Left cardiac atrium (tissue), 4 donors: ENCODE measurements around the gene IFRD1. TPM values are rescaled to one million over a fixed set of nuclear protein-coding genes. Genes with fewer than 3 reads are reported as not detected.
"Not testable (repeated sequence)": the region's sequence is repeated elsewhere in the genome, so short reads cannot be mapped to it uniquely, and the experiment has no call there.

Source experiments
- ATAC-seq, 2 donors: fragments of 200-7000 bp; cut with Tn5 transposase; one replicate each; pipeline ENCODE4 v1.9.1; 2020; ENCODE audit warnings: mild to moderate bottlenecking in 2 of 2, moderate library complexity in 2 of 2
- DNase-seq: peaks from one replicate; pipeline ENCODE4 v3.0.0-alpha.2; 2020
- intact Hi-C, 2 donors: fragments of 100-400 bp; cut with DNase I; formaldehyde crosslinking; loops; one replicate each; pipeline versions ENCODE4 v1.14.1 to v1.15.1; 2022 to 2023
- total RNA-seq, 2 donors: library from RNA; stranded (reverse); fragmentation: NEBNext Ultra II Directional; extraction: Animal tissue kit (Norgen Biotek cat#: 25700); gene quantifications; one replicate each; pipeline ENCODE4 v1.2.1, GENCODE V29; 2021
- donor health status: DM: no; HTN: yes; CAD: no.
- donor health status: DM: no; HTN: yes; CAD: no; lungs with severe emphysema.
- donor health status: DM: yes; HTN: yes; CAD: no.
- donor health status: Dilated cardiomyopathy.

IFRD1 gene
- total RNA-seq, 2 donors from 2014 or later: 22.2 to 42.2 TPM

- DNase-seq (no peak), ATAC-seq (peak; percentile 14 to 59)
- intact Hi-C loops: no loop called here
These were observed 53.9 kb downstream of the IFRD1 start for GRCh38 chr7:112504093-112504695.

GRCh38 chr7:112505495-112505894, 55.2 kb downstream of the IFRD1 start:
- intact Hi-C loops: no loop called here
- ATAC-seq (peak in 1 of 2 donors; percentile 28), DNase-seq (no peak)

GRCh38 chr7:112508404-112508803, 58.1 kb downstream of the IFRD1 start:
- DNase-seq (no peak), ATAC-seq (no peak)
- intact Hi-C loops: no loop called here

- ATAC-seq (no peak), DNase-seq (no peak)
- intact Hi-C loops: no loop called here
These were observed 59.1 kb downstream of the IFRD1 start for GRCh38 chr7:112509402-112509801.

- DNase-seq (no peak), ATAC-seq (peak; percentile 33 to 93)
These were observed 59.9 kb downstream of the IFRD1 start for GRCh38 chr7:112510001-112510742.

GRCh38 chr7:112510743-112511110, 60.5 kb downstream of the IFRD1 start:
- intact Hi-C loops: no loop called here
- DNase-seq: no peak
- ATAC-seq: no peak

More at GRCh38 chr7:112510001-112510742, 59.9 kb downstream of the IFRD1 start:
- intact Hi-C loops: no loop called here

- intact Hi-C loops: no loop called here
- ATAC-seq (no peak), DNase-seq (no peak)
These were observed 61.4 kb downstream of the IFRD1 start for GRCh38 chr7:112511451-112512202.

GRCh38 chr7:112512451-112513210, 62.4 kb downstream of the IFRD1 start:
- intact Hi-C loops: no loop called here
- DNase-seq (no peak), ATAC-seq (no peak)

- intact Hi-C loops: no loop called here
- ATAC-seq (no peak), DNase-seq (no peak)
These were observed 65.7 kb downstream of the IFRD1 start for GRCh38 chr7:112515989-112516388.

- DNase-seq: not testable (repeated sequence)
These were observed 66.2 kb downstream of the IFRD1 start for GRCh38 chr7:112516418-112516817.

GRCh38 chr7:112517487-112517886, 67.2 kb downstream of the IFRD1 start:
- DNase-seq (no peak), ATAC-seq (no peak)
- intact Hi-C loops: no loop called here

More at GRCh38 chr7:112516418-112516817, 66.2 kb downstream of the IFRD1 start:
- intact Hi-C loops, ATAC-seq: not testable (repeated sequence)

- DNase-seq (no peak), ATAC-seq (no peak)
- intact Hi-C loops: no loop called here
These were observed 70.5 kb downstream of the IFRD1 start for GRCh38 chr7:112520787-112521186.

- DNase-seq (no peak), ATAC-seq (no peak)
- intact Hi-C loops: no loop called here
These were observed 71.7 kb downstream of the IFRD1 start for GRCh38 chr7:112521942-112522341.

- intact Hi-C loops: no loop called here
- DNase-seq (no peak), ATAC-seq (no peak)
These were observed 73.6 kb downstream of the IFRD1 start for GRCh38 chr7:112523871-112524270.

Other genes starting within 250 kb of the IFRD1 start
- gene DOCK4, start 244.1 kb upstream of the IFRD1 start, total RNA-seq: 10 to 100 TPM; 17.1 to 19.3 TPM
- gene ZNF277, start 243.8 kb upstream of the IFRD1 start, total RNA-seq: 10 to 100 TPM; 14.9 to 16.2 TPM
- 1 to 10 TPM in 1 of 2 donors, under 1 TPM in 1; 0.84 to 1.3 TPM for gene LSMEM1, start 30.5 kb downstream of the IFRD1 start, total RNA-seq